LNCaP clone FGC (cell line): ENCODE results near the gene ZFHX3.

Source experiments
- DNase-seq: peaks from one replicate; pipeline ENCODE4 v3.0.0-alpha.2; 2011; ENCODE audit warnings: low read depth
- H3K4me3 ChIP-seq: 2 replicates; pipeline ENCODE4 v1.5.1; 2011; ENCODE audit warnings: mild to moderate bottlenecking, low read depth, low read length, control low read depth
- TF ChIP-seq, protein P1 (sequence below): IDR thresholded peaks from 2 replicates; pipeline ENCODE4 v1.5.1; 2012; ENCODE audit warnings: mild to moderate bottlenecking; ENCODE audit not compliant: control insufficient read depth, insufficient read depth; ENCODE audit errors: extremely low read depth

Gene ZFHX3

DNA sequence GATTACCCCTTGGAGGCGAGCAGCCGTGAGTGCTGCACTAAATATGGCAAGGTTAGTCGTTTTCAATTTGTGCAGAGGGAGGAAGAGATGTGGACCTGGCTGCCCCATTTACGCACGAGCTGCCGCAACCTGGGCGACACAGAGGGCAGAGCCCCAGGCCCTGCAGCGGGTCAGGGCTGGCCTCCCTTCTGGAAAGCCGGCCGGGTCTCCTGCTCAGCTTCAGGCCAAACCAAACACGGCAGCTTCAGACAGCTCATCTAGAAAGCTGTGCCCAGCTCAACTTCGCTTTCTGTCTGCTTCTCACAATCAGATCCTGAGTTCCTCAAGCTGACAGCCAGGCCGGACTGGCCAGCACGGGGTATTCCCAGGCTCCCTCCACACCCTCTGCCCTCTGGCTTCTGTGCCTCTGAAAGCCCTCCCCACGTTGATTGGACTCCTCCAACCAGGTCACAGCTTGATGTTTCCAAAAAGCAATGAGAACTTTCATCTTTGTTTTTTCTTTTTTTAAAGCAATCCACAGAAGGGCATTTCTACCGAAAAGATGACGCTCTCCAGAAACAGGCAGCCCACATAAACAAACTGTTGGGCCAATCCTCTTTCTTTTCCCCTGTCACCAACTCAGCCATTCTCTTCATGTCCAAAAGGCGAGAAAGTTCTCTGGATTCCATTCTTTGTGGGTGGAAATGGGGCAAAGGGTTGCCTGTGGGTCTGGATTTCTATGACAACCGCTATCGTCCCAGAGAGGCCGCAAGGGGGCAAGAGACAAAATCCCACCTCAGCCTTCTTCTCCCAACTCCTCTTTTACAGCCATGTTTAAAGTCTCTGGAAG, 189.0 kb downstream of the ZFHX3 start:
- no peak for DNase-seq
- H3K4me3 ChIP-seq = no peak overlapping the region
- TF ChIP-seq, protein P1, sequence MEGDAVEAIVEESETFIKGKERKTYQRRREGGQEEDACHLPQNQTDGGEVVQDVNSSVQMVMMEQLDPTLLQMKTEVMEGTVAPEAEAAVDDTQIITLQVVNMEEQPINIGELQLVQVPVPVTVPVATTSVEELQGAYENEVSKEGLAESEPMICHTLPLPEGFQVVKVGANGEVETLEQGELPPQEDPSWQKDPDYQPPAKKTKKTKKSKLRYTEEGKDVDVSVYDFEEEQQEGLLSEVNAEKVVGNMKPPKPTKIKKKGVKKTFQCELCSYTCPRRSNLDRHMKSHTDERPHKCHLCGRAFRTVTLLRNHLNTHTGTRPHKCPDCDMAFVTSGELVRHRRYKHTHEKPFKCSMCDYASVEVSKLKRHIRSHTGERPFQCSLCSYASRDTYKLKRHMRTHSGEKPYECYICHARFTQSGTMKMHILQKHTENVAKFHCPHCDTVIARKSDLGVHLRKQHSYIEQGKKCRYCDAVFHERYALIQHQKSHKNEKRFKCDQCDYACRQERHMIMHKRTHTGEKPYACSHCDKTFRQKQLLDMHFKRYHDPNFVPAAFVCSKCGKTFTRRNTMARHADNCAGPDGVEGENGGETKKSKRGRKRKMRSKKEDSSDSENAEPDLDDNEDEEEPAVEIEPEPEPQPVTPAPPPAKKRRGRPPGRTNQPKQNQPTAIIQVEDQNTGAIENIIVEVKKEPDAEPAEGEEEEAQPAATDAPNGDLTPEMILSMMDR = no peak

DNA sequence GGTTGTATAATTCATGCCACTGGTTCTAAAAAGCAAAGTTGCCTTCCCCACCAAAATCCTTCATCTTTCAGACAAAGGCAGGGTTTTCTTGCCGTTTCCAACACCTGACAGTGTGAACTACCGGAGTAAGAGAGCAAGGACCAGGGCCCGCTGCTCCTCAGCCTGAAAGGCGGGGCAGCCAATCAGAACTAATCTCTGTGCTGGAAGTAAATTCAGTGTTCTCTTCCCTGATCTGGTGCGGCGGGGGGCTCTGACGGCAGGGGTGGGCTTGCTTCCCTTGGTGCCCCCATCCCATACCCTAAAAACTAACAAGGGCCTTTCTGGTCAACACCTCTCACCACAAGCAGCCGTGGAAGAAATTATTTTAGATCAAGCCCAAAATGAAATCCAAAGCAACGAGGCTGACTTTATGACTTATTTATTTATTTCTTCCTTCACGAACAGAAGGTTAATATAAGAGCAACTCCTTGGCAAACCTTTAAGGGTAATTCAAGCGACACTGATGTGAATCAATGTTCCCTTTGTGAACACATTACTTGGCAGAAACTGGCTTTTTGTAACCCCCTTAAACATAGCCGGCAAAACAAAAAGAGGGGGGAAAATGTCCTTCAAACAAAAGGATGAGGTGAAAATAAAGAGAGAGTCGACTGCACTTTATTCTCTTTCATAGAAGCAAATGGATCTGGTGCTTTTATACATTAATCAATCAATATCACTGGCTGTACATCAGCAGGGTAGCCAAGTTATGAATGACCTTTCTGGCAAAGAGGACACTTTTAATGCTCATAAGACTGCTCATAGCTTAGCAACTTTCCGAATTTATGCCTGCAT, 189.9 kb downstream of the ZFHX3 start:
- no peak overlapping the region for H3K4me3 ChIP-seq
- TF ChIP-seq, protein P1 = no peak
- DNase-seq = no peak

DNA sequence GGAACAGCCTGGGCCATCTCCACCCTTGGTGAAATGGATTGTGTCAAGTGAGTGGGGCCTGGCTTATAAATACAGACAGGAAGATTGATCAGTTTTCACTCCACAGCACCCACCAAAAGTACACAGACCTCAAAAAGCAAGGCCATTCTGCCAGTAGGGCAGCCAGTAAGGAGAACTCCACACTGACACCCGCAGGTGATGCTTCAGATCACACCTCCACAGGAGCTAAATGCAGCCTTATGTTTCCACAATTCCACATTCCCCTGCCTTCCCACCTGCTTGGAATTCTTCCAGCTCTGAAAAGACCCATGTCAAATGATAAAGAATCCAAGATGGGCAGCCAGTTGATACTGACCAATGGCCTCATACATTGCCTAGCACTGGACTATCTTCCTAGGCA, 191.1 kb downstream of the ZFHX3 start:
- TF ChIP-seq, protein P1 = peak; percentile 23; the same call in 1 of the 2 replicates
- DNase-seq = no peak

DNA sequence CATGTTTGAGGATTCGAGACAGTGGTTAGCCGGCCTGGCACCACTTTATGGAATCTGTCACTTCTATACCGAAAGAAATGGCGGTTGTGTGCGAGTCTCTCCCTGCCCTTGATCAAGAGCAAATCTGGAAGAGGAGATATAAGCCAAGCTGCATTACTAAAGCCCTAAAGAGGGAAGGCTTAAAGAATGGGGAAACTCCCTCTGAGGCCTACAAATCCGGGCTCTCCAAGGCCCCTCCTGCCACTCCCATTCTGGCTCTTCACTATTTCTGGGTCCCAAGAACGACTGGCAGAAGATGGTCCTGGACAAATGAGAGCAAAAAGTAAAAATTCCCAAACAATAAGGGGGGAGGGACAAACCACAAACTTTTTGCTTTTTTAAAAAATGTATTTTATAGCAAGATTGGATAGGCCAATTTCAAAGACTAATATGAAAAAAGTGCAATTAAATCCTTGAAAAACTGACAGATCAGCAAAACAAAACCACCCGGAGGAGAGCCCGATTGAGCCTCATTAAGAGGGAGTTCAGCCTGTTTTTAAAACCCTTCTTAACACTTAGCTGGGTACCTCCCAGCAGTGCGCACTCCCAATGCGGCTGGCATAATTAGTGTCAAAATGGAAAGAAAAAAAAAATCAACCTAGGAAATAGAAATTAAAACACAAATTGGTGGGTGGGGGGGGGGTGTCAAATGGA, 193.5 kb downstream of the ZFHX3 start:
- TF ChIP-seq, protein P1 = no peak
- DNase-seq = no peak
- no peak overlapping the region for H3K4me3 ChIP-seq

More for the DNA sequence above, 191.1 kb downstream of the ZFHX3 start:
- no peak overlapping the region for H3K4me3 ChIP-seq

DNA sequence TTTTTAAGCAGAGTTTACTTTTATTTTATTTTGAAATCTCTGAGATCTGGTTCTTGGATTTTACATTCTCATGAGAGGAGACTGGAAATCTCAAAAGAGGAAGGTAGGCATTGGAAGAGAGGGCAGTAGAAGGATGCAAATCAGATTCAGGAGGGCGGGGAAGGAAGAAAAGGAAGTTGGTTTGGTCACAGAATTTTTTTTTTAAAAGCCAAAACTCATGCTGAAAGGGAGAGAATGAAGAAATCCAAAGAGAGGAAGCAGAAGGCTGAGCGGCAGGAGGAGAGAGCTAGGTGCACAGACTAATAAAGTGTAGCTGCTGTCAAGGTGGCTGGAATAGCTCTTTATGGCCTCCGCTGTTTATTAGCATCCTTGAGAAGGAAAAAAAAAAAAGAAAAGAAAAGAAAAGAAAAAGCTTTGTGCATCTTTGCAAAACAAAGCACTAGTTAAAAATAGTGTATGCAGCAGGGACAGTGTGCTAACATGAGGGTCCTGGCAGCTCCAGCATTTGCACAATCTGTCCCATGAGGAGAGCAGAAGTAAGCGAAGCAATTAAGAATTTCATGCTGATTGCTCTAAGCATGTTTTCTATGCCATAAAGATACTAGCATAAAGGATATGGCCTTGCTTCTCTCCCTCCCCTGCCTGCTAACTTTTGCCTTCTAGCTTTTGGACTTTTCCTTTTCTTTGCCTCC, 194.2 kb downstream of the ZFHX3 start:
- no peak overlapping the region for H3K4me3 ChIP-seq
- TF ChIP-seq, protein P1 = no peak
- no peak for DNase-seq

DNA sequence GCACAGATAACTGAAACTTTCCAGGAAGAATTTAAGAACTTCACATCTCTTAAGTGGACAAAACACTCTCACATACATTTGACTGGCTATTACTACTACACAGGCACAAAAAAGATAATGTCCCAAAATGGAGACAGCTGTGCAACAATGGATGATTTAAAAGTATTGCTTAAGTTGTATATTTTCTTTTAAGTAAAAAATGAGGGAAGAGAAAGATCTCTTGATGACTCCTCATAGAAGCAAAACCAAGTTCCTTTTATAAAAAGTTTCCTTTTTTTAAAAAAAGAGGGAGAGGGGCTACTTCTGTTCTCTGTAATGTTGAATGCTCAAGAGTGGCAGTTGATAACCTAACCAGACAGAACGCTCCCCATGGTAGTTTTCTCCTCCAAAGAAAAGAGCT, 195.5 kb downstream of the ZFHX3 start:
- DNase-seq = no peak
- no peak overlapping the region for H3K4me3 ChIP-seq
- TF ChIP-seq, protein P1 = no peak
